Astrocyte (in vitro differentiated cells and primary cell): ENCODE measurements around the gene NET1. TPM values are rescaled to one million over a fixed set of nuclear protein-coding genes. Genes with fewer than 3 reads are reported as not detected.

Source experiments
- DNase-seq: peaks from one replicate; pipeline ENCODE4 v3.0.0-alpha.2; 2010; ENCODE audit warnings: low read depth
- FAIRE-seq: peaks from 2 replicates; lab custom pipeline; 2011; peaks lifted over from hg19 to GRCh38; lab: Jason Lieb, UNC
- H2AFZ ChIP-seq: 2 replicates; pipeline ENCODE4 v1.6.0; 2012; ENCODE audit warnings: low read depth, low read length, inconsistent platforms
- H3K27ac ChIP-seq: 2 replicates; pipeline ENCODE4 v1.5.1; 2011; ENCODE audit warnings: low read depth, low read length, inconsistent platforms
- H3K27me3 ChIP-seq: 2 replicates; pipeline ENCODE4 v1.6.0; 2011; ENCODE audit warnings: low read length, inconsistent platforms; ENCODE audit not compliant: insufficient read depth
- H3K36me3 ChIP-seq: 2 replicates; pipeline ENCODE4 v1.5.1; 2011; ENCODE audit warnings: low read length, inconsistent platforms; ENCODE audit not compliant: insufficient read depth
- H3K4me1 ChIP-seq: 2 replicates; pipeline ENCODE4 v1.5.1; 2011; ENCODE audit warnings: low read length, inconsistent platforms; ENCODE audit not compliant: insufficient read depth
- H3K4me2 ChIP-seq: 2 replicates; pipeline ENCODE4 v1.6.0; 2012; ENCODE audit warnings: low read length, inconsistent platforms
- H3K4me3 ChIP-seq: 2 replicates; pipeline ENCODE4 v1.5.1; 2011; ENCODE audit warnings: low read depth, mild to moderate bottlenecking, low read length, inconsistent platforms; ENCODE audit not compliant: insufficient read depth
- H3K79me2 ChIP-seq: 2 replicates; pipeline ENCODE4 v1.6.0; 2012; ENCODE audit warnings: mild to moderate bottlenecking, low read length, inconsistent platforms; ENCODE audit not compliant: insufficient read depth
- H3K9ac ChIP-seq: 2 replicates; pipeline ENCODE4 v1.6.0; 2012; ENCODE audit warnings: mild to moderate bottlenecking, low read length, inconsistent platforms
- H3K9me3 ChIP-seq: 2 replicates; pipeline ENCODE4 v1.5.1; 2012; ENCODE audit warnings: low read depth, mild to moderate bottlenecking, low read length, inconsistent platforms; ENCODE audit not compliant: insufficient read depth
- H4K20me1 ChIP-seq: 2 replicates; pipeline ENCODE4 v1.6.0; 2012; ENCODE audit warnings: low read length, inconsistent platforms; ENCODE audit not compliant: insufficient read depth
- H3K27ac Mint-ChIP-seq: one replicate; pipeline ENCODE4 v1.8.0; 2021; ENCODE audit warnings: mild to moderate bottlenecking, mixed read lengths; ENCODE audit not compliant: unreplicated experiment
- H3K27me3 Mint-ChIP-seq: one replicate; pipeline ENCODE4 v1.8.0; 2021; ENCODE audit warnings: low read depth, mixed read lengths; ENCODE audit not compliant: unreplicated experiment
- H3K36me3 Mint-ChIP-seq: one replicate; pipeline ENCODE4 v1.8.0; 2021; ENCODE audit warnings: low read depth, mixed read lengths; ENCODE audit not compliant: unreplicated experiment
- H3K4me1 Mint-ChIP-seq: one replicate; pipeline ENCODE4 v1.8.0; 2021; ENCODE audit warnings: low read depth, mixed read lengths; ENCODE audit not compliant: unreplicated experiment
- H3K4me3 Mint-ChIP-seq: one replicate; pipeline ENCODE4 v1.8.0; 2021; ENCODE audit warnings: mild to moderate bottlenecking, moderate library complexity, mixed read lengths; ENCODE audit not compliant: unreplicated experiment
- H3K9me3 Mint-ChIP-seq: one replicate; pipeline ENCODE4 v1.8.0; 2021; ENCODE audit warnings: mild to moderate bottlenecking, mixed read lengths; ENCODE audit not compliant: unreplicated experiment
- EZH2 ChIP-seq: IDR thresholded peaks from 2 replicates; pipeline ENCODE4 v1.6.1; 2012; ENCODE audit warnings: mild to moderate bottlenecking, low read length, inconsistent platforms; ENCODE audit not compliant: insufficient read depth
- total RNA-seq: library from RNA; stranded (reverse); gene quantifications from 2 replicates; pipeline ENCODE4 v1.2.1, GENCODE V29; 2021
- TF ChIP-seq, protein P1 (sequence below): IDR thresholded peaks from 2 replicates; pipeline ENCODE4 v1.5.1; 2011; ENCODE audit warnings: low read depth, mild to moderate bottlenecking, inconsistent platforms, low read length, moderate library complexity; ENCODE audit not compliant: insufficient read depth

NET1 gene
- total RNA-seq, 1 donor from 2014 or later = 43.5 TPM

GRCh38 chr10:5364890-5365338 lies 47.4 kb upstream of the NET1 start, which contains the start of gene UCN3:
TSS of gene UCN3 (plus strand) at chr10:5364966. CDS start at chr10:5373721, 8,755 bp downstream.
- Mint-ChIP-seq H3K27me3 (peaks cover 52% of the 10 kb centered on the region), H3K27ac (no peak within 1 kb of the TSS), H3K36me3 (no peaks in the 10 kb centered on the region), H3K9me3 (no peaks in the 10 kb centered on the region), H3K4me1 (no peaks in the 10 kb centered on the region), H3K4me3 (no peak within 1 kb of the TSS)
- no peaks in the 10 kb centered on the region for H3K79me2 ChIP-seq
- H4K20me1 ChIP-seq = no peaks in the 10 kb centered on the region
- H2AFZ ChIP-seq = no peak within 1 kb of the TSS
- peaks cover 8% of the 10 kb centered on the region for H3K27me3 ChIP-seq
- H3K36me3 ChIP-seq = no peaks in the 10 kb centered on the region
- no peak for TF ChIP-seq EZH2
- TF ChIP-seq, protein P1, sequence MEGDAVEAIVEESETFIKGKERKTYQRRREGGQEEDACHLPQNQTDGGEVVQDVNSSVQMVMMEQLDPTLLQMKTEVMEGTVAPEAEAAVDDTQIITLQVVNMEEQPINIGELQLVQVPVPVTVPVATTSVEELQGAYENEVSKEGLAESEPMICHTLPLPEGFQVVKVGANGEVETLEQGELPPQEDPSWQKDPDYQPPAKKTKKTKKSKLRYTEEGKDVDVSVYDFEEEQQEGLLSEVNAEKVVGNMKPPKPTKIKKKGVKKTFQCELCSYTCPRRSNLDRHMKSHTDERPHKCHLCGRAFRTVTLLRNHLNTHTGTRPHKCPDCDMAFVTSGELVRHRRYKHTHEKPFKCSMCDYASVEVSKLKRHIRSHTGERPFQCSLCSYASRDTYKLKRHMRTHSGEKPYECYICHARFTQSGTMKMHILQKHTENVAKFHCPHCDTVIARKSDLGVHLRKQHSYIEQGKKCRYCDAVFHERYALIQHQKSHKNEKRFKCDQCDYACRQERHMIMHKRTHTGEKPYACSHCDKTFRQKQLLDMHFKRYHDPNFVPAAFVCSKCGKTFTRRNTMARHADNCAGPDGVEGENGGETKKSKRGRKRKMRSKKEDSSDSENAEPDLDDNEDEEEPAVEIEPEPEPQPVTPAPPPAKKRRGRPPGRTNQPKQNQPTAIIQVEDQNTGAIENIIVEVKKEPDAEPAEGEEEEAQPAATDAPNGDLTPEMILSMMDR = no peak
- no peak within 1 kb of the TSS for H3K4me2 ChIP-seq
- no peak within 1 kb of the TSS for H3K4me3 ChIP-seq
- no peaks in the 10 kb centered on the region for H3K9me3 ChIP-seq
- no peak within 1 kb of the TSS for H3K27ac ChIP-seq
- no peak for FAIRE-seq
- H3K9ac ChIP-seq = no peak within 1 kb of the TSS
- no peaks in the 10 kb centered on the region for H3K4me1 ChIP-seq
- no peak for DNase-seq

- FAIRE-seq (no peak), DNase-seq (no peak)
- no peak overlapping the region for H3K27ac ChIP-seq
- no peak overlapping the region for H3K4me2 ChIP-seq
- Mint-ChIP-seq H3K9me3 (no peaks in the 10 kb centered on the region), H3K4me1 (no peaks in the 10 kb centered on the region), H3K4me3 (no peak overlapping the region), H3K27ac (no peak overlapping the region), H3K36me3 (no peaks in the 10 kb centered on the region), H3K27me3 (peaks cover 51% of the 10 kb centered on the region)
- no peaks in the 10 kb centered on the region for H3K36me3 ChIP-seq
- H3K27me3 ChIP-seq = peaks cover 2% of the 10 kb centered on the region
- no peak overlapping the region for H2AFZ ChIP-seq
- no peaks in the 10 kb centered on the region for H4K20me1 ChIP-seq
- no peaks in the 10 kb centered on the region for H3K79me2 ChIP-seq
- TF ChIP-seq, protein P1 = no peak
- TF ChIP-seq EZH2 = no peak
- no peaks in the 10 kb centered on the region for H3K4me1 ChIP-seq
- H3K4me3 ChIP-seq = no peak overlapping the region
- no peak overlapping the region for H3K9ac ChIP-seq
- peaks cover under 1% of the 10 kb centered on the region for H3K9me3 ChIP-seq
These were observed 46.4 kb upstream of the NET1 start for GRCh38 chr10:5365928-5366327.

DNA sequence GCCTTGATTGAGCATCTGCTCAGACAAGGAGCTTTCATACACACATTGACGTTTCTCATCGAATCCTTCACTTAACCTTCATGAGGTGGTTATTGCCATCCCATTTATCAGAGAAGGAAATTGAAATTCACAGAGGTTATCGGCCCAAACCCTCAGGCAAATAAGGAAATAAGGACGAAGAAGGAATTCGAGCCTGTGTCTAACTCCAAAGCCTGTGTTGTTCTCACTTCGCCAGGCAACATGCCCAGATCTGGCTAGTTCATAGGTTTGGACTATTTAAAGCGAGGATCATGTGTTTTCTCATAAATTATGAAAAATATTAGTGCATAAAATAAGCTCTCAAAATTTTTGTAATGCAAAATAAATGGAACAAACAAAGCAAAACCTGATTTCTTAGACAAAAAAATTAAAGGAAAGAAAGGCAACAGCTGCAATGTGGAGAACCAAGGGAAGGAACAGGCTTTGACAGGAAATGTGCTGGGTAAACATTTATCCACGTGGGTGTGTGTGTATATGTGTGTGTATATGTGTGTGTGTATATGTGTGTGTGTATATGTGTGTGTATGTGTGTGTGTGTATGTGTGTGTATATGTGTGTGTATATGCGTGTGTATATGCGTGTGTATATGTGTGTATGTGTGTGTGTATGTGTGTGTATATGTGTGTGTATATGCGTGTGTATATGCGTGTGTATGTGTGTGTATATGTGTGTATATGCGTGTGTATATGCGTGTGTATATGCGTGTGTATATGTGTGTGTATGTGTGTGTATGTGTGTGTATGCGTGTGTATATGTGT lies 42.8 kb upstream of the NET1 start:
- Histone ChIP-seq H3K9ac (no peak overlapping the region), H4K20me1 (no peaks in the 10 kb centered on the region), H2AFZ (no peak overlapping the region), H3K4me1 (no peaks in the 10 kb centered on the region), H3K4me2 (no peak overlapping the region), H3K27ac (no peak overlapping the region), H3K36me3 (no peaks in the 10 kb centered on the region), H3K27me3 (peaks cover 2% of the 10 kb centered on the region), H3K9me3 (peaks cover 7% of the 10 kb centered on the region), H3K4me3 (no peak overlapping the region), H3K79me2 (no peaks in the 10 kb centered on the region)
- Mint-ChIP-seq H3K4me1 (no peaks in the 10 kb centered on the region), H3K27me3 (peaks cover 27% of the 10 kb centered on the region), H3K27ac (no peak overlapping the region), H3K36me3 (no peaks in the 10 kb centered on the region), H3K9me3 (peaks cover 7% of the 10 kb centered on the region), H3K4me3 (no peak overlapping the region)
- no peak for TF ChIP-seq EZH2
- TF ChIP-seq, protein P1 = no peak
- FAIRE-seq = no peak
- no peak for DNase-seq
